Uterus (tissue), 2 donors: ENCODE results near the gene UMODL1.

Experiments
- POLR2A ChIP-seq, 2 donors: fragments of 450-650 bp; IDR thresholded peaks; one replicate each; pipeline ENCODE4 v1.6.1; 2016; ENCODE audit warnings: antibody characterized with exemption in 2 of 2, mild to moderate bottlenecking in 1 of 2, moderate library complexity in 1 of 2
- TF ChIP-seq, protein P1 (sequence below), 4 experiments: fragments of 200-600 bp in 2 of 4; fragments of 450-650 bp in 2 of 4; sonication (generic) in 2 of 4; IDR thresholded peaks; one replicate each; pipeline ENCODE4 v1.5.1; 2016 to 2019; ENCODE audit warnings: antibody characterized with exemption in 4 of 4, mild to moderate bottlenecking in 2 of 4, moderate library complexity in 1 of 4

DNA sequence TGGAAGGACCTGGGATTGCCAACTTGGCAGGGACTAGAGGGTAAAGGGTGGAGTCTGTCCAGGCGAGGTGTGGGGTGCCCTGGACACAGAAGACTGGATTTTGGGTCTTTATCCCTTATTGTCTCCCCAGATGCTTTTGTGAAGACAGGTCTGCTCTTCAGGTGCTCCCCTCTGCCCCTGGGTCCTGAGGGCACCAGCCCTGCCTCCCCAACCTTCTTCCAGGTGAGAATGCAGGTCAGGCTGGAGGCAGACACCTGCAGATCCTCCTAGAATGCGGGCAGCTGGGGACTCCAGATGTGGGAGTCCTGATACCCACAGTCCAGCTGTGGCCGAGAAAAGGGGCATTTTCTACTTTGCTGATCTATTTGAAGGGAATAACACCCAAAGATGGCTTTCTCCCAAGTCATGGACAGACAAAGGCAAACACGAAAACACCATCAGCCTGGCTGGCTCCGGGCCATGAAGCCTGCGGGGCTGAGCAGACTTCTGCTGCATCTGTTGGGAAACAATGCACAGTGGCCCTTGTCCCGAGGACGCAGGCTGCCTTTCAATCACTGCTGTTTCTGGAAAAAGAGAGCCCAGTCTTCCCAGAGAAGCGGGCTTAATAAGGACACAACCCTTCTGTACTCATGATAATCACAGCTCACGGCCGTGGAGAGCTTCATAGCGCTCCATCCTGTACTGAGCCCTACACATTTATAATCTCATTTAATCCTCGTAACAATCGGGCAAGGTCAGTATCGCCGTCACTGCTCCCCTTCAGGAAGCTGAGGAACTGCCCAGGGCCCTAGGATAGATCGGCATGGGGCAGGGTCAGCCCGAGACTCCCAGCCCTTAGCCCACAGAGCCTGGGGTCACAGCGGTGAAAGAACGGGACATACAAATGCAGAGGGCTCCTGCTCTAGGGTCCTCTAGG, 85.8 kb downstream of the UMODL1 start:
- no peak for TF ChIP-seq POLR2A (IDR thresholded peaks at IDR 0.05)
- TF ChIP-seq, protein P1, sequence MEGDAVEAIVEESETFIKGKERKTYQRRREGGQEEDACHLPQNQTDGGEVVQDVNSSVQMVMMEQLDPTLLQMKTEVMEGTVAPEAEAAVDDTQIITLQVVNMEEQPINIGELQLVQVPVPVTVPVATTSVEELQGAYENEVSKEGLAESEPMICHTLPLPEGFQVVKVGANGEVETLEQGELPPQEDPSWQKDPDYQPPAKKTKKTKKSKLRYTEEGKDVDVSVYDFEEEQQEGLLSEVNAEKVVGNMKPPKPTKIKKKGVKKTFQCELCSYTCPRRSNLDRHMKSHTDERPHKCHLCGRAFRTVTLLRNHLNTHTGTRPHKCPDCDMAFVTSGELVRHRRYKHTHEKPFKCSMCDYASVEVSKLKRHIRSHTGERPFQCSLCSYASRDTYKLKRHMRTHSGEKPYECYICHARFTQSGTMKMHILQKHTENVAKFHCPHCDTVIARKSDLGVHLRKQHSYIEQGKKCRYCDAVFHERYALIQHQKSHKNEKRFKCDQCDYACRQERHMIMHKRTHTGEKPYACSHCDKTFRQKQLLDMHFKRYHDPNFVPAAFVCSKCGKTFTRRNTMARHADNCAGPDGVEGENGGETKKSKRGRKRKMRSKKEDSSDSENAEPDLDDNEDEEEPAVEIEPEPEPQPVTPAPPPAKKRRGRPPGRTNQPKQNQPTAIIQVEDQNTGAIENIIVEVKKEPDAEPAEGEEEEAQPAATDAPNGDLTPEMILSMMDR (IDR thresholded peaks at IDR 0.05): no peak
